ENCODE data around the gene TAF11L13.
A peak's percentile ranks its signal among the peaks of the same experiment; 100 is the strongest.
"Not testable (repeated sequence)": the region's sequence is repeated elsewhere in the genome, so short reads cannot be mapped to it uniquely, and the experiment has no call there.

The TAF11L13 gene

DNA sequence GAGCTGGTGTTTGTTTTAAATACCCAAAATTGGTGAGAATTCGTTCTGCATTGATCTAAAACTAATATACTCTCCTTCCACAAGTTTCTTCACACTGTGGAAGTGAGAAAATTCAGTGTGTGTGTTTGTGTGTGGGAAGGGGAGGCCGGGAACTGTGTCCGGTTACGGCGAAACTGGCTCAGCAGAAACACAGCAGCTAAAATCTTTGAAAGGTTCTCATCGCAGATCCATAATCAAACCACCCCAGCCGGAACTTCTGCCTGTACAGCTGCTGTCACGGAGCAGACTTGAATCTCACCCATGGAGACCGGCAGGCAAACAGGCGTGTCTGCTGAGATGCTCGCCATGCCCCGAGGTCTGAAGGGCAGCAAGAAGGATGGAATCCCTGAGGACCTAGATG lies at the start of gene TAF11L13:
TSS of gene TAF11L13 (plus strand) at position 301 of the 400 bp plus-strand sequence.
- DNase-seq: not testable (repeated sequence)

DNA sequence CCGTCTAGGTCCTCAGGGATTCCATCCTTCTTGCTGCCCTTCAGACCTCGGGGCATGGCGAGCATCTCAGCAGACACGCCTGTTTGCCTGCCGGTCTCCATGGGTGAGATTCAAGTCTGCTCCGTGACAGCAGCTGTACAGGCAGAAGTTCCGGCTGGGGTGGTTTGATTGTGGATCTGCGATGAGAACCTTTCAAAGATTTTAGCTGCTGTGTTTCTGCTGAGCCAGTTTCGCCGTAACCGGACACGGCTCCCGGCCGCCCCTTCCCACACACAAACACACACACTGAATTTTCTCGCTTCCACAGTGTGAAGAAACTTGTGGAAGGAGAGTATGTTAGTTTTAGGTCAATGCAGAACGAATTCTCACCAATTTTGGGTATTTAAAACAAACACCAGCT lies 46.2 kb upstream of the TAF11L13 start, which contains the start of gene TAF11L7:
TSS of gene TAF11L7 (minus strand) at position 101 of the 400 bp plus-strand sequence.
- DNase-seq: not testable (repeated sequence)

DNA sequence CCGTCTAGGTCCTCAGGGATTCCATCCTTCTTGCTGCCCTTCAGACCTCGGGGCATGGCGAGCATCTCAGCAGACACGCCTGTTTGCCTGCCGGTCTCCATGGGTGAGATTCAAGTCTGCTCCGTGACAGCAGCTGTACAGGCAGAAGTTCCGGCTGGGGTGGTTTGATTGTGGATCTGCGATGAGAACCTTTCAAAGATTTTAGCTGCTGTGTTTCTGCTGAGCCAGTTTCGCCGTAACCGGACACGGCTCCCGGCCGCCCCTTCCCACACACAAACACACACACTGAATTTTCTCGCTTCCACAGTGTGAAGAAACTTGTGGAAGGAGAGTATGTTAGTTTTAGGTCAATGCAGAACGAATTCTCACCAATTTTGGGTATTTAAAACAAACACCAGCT lies 41.0 kb upstream of the TAF11L13 start, which contains the start of gene TAF11L8:
TSS of gene TAF11L8 (minus strand) at position 101 of the 400 bp plus-strand sequence.
- not testable (repeated sequence) for DNase-seq

- DNase-seq: peak; percentile 30
Observed at GRCh38 chr5:17594255-17594654, 37.6 kb upstream of the TAF11L13 start, which contains the start of gene TAF11L9. Gene TAF11L9, minus strand, starts transcription at chr5:17594394.

- not testable (repeated sequence) for DNase-seq
Observed at GRCh38 chr5:17597728-17598127, 34.2 kb upstream of the TAF11L13 start, which contains the start of gene TAF11L10. Gene TAF11L10, minus strand, starts transcription at chr5:17597828.

GRCh38 chr5:17603880-17604279 lies 28.0 kb upstream of the TAF11L13 start, which contains the start of gene TAF11L11:
Gene TAF11L11, plus strand, starts transcription at chr5:17604183.
- DNase-seq: not testable (repeated sequence)

- no peak for DNase-seq
Observed at GRCh38 chr5:17604951-17605350, 26.9 kb upstream of the TAF11L13 start.

DNA sequence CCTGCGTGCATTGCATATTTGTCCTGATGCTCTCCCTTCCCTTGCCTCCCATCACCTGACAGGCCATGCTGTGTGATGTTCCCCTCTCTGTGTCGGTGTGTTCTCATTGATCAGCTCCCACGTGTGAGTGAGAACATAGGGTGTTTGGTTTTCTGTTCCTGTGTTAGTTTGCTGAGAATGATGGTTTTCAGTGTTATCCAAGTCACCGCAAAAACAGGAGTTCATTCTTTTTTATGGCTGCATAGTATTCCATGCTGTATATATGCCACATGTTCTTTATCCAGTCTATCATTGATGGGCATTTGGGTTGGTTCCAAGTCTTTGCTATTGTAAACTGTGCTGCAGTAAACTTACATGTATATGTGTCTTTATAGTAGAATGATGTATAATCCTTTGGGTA lies 24.4 kb upstream of the TAF11L13 start:
- not testable (repeated sequence) for DNase-seq

DNA sequence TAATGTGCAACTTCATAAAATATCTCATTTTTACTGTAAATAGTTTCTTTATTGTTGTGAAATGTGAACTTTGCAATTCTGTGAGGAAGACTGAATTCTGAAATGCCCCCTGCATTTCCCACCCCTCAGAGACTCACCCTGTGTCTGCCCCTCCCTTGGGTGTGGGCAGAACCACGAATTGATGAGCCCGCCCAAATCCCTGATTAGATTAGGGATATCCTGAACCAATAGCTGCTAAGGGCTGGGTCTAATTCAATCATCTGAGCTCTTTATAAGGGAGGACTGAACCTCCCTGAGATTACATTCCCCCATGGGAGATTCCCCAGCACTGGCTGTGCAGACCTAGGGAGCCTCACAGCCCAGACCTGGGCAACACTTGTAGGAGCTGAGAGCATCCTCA lies 21.8 kb upstream of the TAF11L13 start, which contains the start of gene TAF11L12:
TSS of gene TAF11L12 (plus strand) at position 301 of the 400 bp plus-strand sequence.
- DNase-seq: not testable (repeated sequence)

- no peak for DNase-seq
Observed at GRCh38 chr5:17614872-17615605, 16.8 kb upstream of the TAF11L13 start.

GRCh38 chr5:17619354-17619753 lies 12.5 kb upstream of the TAF11L13 start:
- DNase-seq: no peak

GRCh38 chr5:17620627-17621026 lies 11.3 kb upstream of the TAF11L13 start:
- DNase-seq: no peak

GRCh38 chr5:17625686-17626085 lies 6.2 kb upstream of the TAF11L13 start:
- no peak for DNase-seq

DNA sequence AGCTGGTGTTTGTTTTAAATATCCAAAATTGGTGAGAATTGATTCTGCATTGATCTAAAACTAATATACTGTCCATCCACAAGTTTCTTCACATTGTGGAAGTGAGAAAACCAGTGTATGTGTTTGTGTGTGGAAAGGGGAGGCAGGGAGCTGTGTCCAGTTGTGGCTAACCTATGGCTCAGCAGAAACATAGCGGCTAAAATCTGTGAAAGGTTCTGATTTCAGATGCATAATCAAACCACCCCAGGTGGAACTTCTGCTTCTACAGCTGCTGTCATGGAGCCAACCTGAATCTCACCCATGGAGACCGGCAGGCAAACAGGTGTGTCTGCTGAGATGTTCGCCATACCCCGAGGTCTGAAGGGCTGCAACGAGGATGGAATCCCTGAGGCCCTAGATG lies 2.3 kb downstream of the TAF11L13 start, which contains the start of gene TAF11L14:
TSS of gene TAF11L14 (plus strand) at position 301 of the 400 bp plus-strand sequence.
- DNase-seq: no peak

- DNase-seq: not testable (repeated sequence)
Observed at GRCh38 chr5:17649232-17649631, 17.3 kb downstream of the TAF11L13 start.

GRCh38 chr5:17655201-17655759 lies 23.4 kb downstream of the TAF11L13 start:
- DNase-seq: not testable (repeated sequence)

DNA sequence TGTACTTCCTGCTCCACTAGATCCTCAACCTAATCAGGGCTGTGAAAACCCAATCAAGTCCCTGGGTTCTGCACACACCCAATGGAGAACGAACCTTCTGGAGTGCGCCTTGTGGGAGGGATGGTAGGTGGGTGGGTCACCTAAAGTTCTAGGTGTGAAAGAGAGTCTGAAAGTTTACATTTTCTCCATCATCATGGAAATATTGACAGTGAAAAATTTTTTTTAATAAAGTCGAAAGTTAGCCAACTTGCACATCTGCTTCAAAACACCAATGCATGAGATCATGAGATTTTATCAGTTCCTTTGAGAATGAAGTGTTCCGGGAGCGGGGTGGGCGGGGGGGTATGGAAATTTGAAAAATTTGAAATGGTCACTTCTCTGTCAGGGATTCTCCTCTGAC lies 24.0 kb downstream of the TAF11L13 start:
- no peak for DNase-seq

- no peak for DNase-seq
Observed at GRCh38 chr5:17663182-17663581, 31.3 kb downstream of the TAF11L13 start.

- DNase-seq: no peak
Observed at GRCh38 chr5:17665836-17666235, 33.9 kb downstream of the TAF11L13 start.

DNA sequence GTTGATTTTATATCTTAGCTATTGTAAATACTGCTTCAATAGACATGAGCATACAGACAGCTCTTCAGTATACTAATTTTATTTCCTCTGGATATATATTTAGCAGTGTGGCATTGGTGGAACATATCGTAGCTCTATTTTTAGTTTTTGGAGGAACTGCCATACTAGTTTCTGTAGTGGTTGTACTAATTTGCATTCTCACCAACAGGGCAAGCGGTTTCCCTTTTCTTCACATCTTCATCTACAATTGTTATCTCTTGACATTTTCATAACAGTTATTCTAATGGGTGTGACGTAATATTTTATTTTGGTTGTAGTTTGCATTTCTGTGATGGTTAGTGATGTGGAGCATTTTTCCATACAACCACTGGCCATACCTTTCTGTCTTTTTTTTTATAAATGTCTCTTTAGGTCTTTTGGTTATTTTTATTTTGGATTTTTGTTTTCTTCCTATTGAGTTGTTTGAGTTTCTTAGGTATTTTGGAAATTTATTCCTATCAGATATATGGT lies 34.9 kb downstream of the TAF11L13 start:
- DNase-seq: no peak

GRCh38 chr5:17670353-17670752 lies 38.5 kb downstream of the TAF11L13 start:
- no peak for DNase-seq

DNA sequence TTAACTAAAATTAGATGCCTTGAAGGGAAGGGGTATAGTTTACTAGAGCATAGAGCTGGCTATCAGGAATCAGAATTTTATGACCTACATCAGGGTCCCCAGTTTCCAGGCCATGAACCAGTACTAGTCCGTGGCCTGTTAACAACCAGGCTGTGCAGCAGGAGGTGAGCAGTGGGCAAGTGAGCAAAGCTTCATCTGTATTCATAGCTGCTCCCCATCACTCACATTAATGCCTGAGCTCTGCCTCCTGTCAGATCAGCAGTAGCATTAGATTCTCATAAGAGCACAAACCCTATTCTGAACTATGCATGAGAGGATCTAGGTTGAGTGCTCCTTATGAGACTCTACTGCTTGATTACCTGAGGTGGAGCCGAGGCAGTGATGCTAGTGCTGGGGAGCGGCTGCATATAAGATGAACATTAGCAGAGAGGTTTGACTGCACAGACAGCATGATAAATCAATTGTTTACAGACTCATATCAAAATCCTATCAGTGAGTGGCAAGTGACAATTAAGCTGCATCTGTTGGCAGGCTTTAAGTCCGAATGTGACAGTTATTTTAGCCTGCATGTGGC lies 47.0 kb downstream of the TAF11L13 start:
- no peak for DNase-seq

DNA sequence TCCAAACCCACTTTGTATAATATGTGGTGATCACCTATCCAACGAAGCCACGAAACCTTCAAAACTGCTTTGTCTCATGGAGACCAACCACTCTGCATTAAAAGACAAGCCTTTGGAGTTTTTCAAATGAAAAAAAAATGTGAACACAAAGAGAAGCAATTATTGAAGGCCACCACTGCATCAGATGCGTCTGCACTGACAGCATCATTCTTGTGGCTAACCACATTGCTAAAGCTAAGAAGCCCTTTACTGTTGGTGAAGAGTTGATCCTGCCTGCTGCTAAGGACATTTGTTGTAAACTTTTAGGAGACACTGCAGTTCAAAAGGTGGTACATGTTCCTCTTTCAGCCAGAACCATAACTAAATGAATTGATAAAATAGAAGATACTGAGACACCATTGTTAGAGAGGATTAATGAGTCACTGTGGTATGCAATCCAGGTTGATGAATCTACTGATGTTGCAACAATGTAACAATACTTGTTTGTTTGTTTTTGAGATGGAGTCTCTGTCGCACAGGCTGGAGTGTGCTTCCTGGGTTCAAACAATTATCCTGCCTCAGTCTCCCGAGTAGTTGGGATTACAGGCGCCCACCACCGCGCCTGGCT lies 47.8 kb downstream of the TAF11L13 start:
- DNase-seq: no peak
